NCI-H82 (cell line): ENCODE measurements around the gene SKI.
"Not testable (repeated sequence)": the region's sequence is repeated elsewhere in the genome, so short reads cannot be mapped to it uniquely, and the experiment has no call there.

ENCODE experiments used
- DNase-seq: peaks from one replicate; lab custom pipeline; 2025; lab: John Stamatoyannopoulos, UW

SKI gene

DNA sequence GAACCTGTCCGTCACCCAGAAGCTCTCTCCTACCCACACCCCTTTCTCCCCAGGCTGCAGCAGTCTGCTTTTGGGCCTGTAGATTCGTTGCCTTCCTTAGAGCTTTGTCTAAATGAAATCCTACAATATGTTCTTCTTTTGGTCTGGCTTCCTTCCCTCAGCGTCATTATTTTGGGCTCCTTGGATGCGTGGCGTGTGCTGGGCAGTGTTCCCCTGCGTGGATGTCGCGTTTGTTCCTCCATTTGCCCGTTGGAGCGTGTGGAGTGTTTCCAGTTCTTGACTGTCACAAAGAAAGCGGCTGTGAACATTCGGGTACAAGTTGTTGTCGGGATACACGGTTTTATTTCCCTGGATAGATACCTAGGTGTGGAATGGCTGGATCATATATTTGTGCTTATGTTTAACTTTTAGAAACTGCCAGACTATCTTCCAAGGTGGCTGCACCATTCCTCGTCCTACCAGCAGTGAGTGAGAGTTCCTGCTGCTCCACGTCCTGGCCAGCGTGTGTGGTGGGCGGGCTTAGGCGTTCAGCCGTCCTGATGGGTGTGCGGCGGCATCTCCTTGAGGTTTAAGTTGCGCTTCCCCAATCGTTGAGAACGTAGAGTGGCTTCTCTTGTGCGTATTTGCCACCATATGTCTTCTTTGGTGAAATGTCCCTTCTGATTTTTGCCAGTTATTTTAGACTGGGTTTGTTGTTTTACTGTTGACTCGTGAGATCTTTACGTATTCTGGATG is 31.7 kb downstream of the SKI start:
- DNase-seq: no peak

DNA sequence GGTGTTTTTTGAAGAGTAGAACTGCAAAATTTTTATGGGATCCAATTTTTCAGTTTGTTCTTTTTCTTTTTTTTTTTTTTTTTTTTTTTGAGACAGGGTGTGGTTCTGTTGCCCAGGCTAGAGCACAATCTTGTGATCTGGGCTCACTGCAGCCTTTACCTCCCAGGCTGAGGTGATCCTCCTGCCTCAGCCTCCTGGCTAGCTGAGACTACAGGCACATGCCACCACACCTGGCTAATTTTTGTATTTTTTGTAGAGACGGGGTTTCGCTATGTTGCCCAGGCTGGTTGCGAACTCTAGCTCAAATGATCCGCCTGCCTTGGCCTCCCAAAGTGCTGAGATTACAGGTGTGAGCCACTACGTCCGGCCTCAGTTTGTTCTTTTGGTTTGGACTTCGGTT is 32.4 kb downstream of the SKI start:
- DNase-seq: not testable (repeated sequence)

DNA sequence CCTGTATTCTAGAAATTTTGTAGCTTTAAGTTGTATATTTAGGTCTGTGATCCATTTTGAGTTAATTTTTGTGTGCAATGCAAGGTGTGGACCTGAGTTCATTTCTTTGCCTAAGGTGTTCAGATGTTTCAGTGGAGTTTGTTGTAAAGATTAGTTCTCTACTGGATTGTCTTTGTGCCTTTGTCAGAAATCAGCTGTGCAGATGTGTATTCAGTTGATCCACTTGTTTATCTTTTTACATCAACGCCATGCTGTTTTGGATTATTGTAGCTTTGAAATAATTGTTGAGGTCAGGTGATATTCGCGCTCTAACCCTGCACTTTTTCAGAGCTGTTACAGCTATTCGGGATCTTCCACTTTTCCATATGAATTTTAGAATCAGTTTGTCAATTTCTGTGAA is 32.8 kb downstream of the SKI start:
- no peak for DNase-seq

DNA sequence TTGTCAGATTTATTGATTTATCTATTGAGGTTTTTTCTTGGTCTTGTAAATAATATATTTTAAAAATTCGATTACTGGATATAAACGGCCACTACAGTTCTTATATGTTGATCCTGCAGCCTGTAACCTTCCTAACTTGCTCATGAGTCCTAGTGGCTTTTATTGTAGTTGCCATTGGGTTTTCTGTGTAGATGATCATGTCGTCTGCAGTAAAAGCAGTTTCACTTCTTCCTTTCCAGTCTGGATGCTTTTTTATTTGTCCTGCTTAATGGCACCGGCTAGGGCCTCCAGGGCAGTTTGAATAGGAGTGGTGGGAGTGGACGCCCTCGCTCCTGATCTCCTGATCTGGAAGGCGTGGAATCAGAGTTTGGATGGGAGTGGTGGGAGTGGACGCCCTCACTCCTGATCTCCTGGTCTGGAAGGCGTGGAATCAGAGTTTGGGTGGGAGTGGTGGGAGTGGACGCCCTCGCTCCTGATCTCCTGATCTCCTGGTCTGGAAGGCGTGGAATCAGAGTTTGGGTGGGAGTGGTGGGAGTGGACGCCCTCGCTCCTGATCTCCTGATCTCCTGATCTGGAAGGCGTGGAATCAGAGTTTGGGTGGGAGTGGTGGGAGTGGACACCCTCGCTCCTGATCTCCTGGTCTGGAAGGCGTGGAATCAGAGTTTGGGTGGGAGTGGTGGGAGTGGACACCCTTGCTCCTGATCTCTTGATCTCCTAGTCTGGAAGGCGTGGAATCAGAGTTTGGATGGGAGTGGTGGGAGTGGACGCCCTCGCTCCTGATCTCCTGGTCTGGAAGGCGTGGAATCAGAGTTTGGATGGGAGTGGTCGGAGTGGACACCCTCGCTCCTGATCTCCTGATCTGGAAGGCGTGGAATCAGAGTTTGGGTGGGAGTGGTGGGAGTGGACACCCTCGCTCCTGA is 33.6 kb downstream of the SKI start:
- DNase-seq: not testable (repeated sequence)

- no peak for DNase-seq
These were observed 38.3 kb downstream of the SKI start for GRCh38 chr1:2266301-2266975.

DNA sequence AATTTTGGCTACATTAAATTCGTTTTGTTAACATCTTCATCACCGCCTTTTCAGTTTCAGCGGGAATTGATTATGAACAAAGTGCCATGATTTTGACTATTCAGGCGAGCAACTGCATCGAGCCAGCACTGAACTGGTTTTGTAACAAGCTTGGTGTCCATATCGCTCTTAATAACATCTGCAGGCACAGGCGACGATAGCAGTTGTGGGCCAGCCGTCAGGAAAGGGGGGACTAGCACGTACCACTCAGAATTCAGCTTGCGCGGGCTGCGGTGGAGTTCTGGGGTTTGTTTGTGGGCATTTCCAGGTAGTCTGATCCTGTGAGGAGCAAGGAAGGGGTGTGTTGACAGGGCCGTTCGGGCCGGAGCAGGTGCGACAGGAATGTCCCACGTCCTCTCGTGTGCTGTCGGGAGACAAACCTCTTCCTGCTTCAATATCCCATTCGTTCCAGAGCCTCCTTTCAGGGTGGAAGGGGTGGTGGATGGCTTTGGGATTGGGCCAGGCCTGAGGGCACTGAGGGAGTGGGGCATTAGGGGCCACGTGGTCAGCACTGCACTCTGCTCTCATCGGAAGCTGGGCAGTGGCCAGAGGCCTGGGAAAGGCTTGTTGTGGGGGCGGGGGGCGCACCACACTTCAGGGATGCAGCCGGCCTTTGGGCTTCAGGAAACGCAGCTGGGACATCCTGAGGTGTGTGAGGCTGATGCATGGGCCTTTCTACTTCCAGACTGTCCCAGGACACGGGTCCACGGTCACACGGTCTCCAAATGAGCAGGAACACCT is 39.1 kb downstream of the SKI start:
- no peak for DNase-seq

DNA sequence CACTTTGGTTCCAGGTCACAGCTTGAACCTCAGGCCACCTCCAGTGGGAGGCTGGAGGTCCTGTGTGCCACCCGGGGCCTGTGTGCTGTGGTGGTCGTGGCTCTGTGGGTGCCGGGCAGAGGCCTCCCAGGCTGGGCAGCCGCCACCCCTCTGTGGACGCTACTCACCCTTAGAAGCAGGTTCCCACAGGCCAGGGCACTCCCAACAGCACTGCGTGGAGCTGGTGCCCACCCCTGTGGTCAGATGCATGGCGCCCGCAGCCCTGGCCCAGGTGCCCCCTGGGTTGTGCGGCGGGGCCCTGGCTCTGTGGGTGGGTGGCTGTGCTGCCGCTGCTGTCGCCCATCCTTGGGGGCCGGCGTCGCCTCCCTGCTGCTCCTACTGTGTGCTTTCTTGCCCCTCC is 39.7 kb downstream of the SKI start:
- DNase-seq: no peak

DNA sequence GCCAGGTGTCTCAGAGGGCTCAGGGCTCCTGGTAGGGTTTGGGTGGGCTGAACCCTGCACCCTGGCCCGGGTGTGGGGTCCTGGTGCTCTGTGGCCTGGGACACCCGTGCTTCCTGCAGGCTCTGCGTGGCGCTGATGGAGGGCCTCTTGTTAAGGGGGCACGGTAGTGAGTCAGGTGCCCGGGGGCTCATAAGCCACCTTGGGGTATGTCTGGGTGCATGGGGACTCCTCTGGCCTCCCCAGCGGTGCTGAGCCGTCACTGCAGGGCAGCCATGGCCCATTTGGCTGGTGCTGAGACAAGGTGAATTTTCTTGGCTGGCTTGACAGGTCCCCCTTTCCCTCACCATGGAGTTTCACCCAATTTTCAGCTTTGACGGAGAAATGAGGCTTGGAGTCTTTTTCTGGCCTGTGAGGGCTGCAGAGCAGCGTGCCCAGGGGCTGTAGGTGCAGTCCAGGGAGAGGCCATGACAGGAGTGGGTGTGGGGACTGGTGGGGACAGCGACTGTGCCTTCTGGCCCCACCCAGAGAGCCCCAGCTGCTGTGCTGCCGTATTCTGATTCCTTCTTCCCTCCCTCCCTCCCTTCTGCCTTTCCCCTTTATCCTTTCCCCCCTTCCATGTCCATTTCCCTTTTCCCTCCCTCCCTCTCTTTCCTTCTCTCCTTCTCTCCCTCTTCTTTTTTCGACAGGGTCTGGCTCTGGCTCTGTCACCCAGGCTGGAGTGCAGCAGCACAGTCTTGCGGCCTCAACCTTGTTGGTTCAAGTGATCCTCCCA is 40.4 kb downstream of the SKI start:
- DNase-seq: no peak

DNA sequence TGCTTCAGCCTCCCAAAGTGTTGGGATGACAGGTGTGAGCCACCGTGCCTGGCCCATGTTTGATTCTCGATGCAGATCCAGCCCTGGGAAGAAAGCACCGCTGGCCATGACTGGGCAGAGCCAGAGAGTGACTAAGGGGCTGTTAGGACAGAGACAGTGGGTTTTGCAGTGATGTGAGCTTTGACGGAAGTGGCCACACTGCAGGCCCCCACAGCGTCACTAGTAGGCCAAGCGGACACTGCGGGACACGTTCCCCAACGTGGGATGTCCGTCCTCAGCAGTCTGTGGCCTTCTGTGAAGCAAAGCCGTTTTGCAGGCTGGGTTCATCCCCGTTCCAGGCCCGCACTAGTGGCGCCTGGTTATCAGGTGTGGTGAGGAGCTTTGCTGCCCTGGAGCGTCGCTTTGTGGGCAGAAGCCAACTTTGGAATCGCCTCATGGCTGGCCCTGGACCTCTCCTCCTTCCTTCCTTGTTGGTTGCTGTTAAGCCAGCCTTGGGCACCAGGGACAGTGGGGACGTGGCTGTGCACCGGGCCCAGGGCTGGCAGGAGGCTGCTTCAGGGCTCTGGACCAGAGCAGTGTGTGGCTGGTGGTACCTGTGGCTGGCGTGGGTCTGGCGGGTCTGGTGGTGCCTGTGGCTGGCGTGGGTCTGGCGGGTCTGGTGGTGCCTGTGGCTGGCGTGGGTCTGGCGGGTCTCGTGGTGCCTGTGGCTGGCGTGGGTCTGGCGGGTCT is 41.2 kb downstream of the SKI start:
- no peak for DNase-seq

DNA sequence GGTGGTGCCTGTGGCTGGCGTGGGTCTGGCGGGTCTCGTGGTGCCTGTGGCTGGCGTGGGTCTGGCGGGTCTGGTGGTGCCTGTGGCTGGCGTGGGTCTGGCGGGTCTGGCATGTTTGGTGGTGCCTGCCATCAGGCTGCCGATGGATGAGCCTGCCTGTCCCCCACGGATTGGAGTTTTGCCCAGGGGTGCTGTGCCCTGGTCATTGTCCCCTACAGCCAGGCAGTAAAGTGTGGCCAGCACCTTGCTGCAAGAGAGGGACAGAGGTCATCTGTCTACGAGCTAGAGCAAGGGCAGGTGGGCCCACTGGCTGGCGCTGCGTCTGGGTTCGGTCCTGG is 41.8 kb downstream of the SKI start:
- no peak for DNase-seq

- DNase-seq: no peak
These were observed 42.4 kb downstream of the SKI start for GRCh38 chr1:2270260-2271100.

- DNase-seq: no peak
These were observed 43.1 kb downstream of the SKI start for GRCh38 chr1:2271211-2271721.

- DNase-seq: no peak
These were observed 43.9 kb downstream of the SKI start for GRCh38 chr1:2271841-2272655.

GRCh38 chr1:2272686-2273400 is 44.7 kb downstream of the SKI start:
- no peak for DNase-seq

DNA sequence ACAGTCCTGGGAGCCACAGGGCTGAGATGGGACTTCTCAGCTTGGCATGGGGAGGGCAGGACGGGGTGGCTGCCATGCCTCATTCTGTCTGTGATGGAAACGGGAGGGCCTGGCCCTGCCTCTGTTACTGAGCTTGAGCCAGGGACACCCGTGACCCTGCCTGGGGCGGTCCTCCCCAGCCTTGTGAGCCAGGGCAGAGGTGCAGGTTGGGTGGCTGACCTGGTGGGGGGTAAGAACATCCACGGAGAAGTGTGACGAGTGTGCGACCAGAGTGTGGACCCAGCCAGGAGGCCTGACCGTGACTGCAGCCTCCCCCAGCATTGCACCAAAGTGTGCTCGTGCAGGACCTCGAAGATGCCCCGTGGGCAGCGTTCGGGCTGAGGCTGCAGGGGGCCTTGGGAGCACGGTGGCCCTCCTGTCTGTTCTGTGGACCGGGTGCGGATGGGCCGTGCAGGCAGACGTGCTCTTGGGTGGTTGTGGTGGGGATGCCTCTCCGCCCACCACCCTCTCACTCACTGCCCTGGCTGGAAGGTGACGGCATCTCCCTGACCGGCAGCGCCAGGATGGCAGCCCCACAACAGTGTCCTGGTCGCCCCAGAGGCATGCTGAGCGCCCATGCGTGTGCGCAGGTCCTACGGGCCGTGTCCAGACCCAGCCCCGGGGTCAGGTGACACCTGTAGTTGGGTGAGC is 45.4 kb downstream of the SKI start:
- DNase-seq: no peak

DNA sequence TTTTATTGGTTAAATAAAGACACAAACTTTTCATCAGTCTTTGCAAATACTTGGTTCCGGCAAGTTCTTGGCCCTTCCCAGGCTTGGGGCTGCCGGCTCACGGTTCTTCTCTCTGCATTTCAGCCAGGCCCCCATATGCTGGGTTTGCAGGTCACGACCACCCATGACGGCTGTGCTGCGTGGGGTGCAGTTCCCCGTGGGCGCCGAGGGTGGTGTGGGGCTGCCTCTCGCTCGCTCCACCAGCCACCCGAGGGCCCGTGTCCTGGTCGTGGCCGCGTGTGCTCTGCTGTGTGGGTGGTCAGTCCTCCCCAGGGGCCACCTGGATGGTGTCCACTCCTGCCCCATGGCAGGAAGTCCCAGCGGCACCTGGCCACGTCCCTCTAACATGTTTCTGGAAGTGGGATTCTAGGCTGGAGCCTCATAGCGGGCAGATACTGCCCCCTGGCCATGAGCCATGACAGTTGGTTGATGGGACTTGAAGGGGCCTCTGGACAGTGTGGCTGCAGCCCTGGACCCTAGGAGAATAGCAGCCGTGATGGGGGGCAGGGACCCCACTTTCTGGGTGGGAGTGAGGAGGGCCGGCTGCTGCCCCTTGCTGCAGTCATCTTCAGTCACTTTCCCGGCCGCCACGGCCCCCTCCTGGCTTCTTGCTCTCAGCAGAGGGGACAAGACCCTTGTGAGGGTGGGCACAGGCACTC is 46.3 kb downstream of the SKI start:
- no peak for DNase-seq
